ENCODE data around the gene FDX2.
"Not testable (repeated sequence)": the region's sequence is repeated elsewhere in the genome, so short reads cannot be mapped to it uniquely, and the experiment has no call there.

The FDX2 gene

DNA sequence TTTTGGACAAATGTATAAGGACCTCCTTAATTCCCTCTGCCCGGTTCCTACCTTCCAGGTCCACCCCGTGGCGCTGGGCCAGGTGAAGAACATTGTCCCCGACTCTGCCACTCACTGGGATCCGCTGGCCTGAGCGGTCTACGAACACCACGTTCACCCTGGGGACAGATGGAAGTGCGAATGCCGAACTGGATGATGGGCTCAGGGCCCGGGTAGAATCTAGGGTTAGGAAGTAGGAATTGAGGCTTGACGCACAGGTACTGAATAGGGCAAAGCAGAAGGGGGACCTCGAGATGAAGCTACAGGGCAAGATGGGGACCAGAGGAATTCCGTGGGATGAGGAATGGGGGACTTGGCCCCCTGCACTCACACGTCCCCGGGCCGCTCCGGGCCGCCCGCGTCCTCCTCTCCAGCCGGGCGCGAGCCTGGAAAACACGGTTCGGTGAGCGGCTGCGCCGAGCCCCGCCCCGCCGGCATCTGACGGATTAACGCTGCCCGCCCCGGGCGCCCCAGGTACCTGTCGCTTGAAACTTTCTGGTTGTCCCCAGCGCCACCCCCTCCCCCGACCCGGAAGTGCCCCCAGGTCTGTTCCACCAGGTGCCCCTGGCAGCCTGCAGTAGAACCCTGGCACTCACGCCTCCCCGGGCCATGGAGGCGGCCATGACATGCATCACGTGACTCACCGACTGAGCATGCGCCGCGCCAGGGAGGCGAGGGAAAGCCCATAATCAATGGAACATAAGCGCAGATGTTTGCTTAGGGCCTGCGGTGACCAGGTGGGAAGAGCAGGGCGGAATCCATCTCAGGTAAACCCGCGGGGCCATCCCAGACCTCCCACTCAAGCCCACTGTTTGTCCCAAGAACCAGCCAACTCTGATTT is at the start of gene FDX2:
FDX2 (minus strand) TSS at position 681 of the 880 bp plus-strand sequence; CDS start at position 662, 19 bp downstream.
- DNase-seq (ENCODE audit: low read depth in 2 of 2), result peak; percentile 82 to 88

DNA sequence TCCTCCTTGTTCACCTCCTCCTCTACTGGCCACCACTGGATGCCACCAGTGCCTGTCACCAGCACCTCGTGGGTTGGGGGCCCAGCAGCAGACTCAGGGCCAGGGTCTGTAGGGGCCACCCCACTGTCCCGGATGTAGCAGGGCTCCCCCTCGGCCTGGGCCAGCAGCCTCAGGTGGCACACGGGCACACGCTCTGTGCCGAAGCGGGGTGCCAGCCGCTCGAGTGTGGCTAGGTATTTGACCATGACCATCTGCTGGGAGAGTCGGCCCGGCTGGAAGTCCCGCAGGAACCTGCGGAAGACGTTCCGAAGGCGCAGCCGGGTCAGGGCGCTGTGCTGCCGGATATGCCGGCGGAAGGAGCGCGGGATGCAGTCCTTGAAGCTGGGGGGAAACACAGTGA is 49.7 kb upstream of the FDX2 start:
- no peak for DNase-seq (ENCODE audit: low read depth in 2 of 2)

DNA sequence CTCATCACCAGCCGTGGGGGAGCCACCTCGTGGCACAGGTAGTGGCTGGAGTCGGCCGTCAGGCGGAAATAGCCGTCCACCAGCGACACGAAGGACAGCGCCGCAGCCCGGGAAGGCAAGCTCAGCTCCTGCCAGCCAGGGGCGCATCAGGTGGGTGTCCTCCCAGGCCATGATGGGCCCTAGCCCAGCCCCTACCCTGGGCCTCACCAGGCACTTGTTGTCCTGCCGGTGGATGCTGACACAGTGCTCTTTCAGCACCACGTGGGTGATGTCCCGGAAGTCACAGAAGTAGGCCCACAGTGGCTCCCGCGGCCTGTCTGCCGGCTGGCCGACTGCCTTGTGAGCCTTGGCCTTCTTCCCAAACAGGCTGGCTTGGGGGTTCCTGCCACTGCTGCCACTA is 48.8 kb upstream of the FDX2 start:
- no peak for DNase-seq (ENCODE audit: low read depth in 2 of 2)

DNA sequence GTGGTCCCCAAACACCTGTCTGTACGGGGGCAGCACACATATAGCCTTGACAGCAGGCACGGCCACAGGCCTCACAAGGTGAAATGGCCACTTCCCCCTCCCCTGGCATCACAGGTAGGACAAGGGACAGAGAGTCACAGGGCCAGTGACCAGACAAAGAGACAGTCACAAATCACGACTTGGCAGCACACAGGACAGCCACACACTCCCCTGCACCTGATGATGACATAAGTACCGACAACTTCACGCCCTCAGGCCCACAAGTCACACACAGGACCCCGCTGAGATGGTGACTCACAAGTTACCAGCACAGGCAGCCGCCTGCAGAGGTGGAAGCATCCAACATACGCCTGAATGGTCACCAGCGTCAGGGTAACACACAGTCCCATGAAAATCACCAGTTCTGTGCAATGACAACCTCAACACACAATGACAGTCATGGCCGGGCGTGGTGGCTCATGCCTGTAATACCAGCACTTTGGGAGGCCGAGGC is 48.0 kb upstream of the FDX2 start:
- no peak for DNase-seq (ENCODE audit: low read depth in 2 of 2)

DNA sequence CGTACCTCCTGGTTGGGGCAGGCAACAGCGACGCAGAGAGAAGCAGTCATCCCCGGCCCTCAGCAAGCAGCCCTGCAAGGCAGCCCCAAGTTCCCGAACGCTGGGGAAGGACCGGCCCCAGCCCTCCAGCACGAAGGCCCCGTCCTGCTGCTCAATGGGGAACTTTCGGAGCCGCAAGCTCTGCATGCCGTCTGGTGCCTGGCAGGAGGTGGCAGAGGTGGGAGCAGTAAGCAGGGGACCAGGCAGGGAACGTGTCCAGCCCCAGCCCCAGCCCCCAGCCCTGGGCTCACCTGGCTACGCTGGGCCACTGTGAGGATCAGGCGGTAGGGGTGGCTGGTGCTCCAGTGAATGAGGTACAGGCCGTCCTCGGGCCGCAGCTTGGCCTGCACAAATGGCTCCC is 46.4 kb upstream of the FDX2 start:
- no peak for DNase-seq (ENCODE audit: low read depth in 2 of 2)

DNA sequence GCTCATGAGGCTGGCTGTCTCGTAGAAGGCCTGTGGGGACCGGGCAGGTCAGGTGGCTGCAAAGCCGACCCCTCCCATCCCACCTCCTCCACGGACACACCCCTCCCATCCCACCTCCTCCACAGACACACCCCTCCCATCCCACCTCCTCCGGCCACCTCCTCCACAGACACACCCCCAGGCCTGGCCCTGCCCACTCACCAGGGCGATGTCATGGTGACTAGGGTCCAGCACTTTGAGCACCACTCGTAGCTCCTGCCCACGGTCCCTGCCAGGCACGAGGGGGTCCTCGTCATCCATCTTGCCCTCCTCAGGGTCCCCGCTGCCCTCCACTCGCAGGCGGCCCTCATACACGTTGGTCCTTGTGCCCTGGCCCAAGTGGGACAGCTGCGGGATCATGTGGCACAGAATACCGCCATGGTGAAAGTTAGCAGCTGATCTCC is 45.8 kb upstream of the FDX2 start:
- DNase-seq (ENCODE audit: low read depth in 2 of 2), result no peak

DNA sequence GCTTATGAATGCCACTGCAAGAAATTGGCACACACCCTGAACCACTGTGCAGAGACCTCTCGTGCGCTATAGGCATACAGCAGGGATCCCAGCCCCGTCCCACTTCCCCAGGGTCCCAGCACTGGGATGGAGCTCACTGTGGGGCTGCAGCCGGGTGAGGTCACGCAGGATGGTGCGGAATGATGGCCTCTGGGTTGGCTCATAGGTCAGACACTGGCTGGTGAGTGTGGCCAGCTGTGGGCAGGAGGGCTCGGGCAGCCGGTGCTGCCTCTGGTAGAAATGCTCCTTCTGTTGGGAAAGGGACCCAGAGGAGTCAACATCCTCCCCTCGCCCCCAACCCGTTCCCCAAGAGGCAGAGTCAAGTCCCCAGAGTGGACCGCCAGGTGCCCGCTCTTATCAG is 40.6 kb upstream of the FDX2 start:
- DNase-seq (ENCODE audit: low read depth in 2 of 2), result no peak

DNA sequence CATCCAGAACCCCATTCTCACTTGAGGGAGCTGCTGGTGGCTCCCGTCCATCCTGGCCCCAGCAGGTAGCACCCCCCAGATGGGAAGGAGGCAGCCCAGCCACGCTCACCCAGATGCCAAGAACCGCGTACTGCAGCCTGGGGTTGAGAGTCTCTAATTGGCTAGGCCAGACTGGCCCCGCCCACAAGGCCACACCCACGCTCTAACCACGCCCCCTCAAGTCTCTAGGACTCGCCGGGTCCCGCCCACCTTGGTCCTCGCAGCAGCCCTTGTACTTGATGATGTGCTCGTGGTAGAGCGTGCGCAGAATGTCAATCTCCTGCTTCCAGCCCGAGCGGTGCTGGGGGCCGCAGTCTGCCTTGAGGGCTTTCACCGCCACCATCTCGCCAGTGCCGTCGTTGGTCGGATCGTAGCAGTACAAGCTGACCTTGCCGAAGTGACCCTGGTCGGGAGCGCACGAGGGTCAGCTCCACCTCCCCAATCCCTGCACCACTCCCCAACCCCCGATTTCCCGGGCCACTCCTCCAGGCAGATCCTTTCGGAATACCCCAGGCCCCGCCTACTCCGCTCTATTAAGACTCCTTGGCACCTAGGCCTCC is 38.1 kb upstream of the FDX2 start:
- peak in 1 of 2 donors; percentile 12 for DNase-seq (ENCODE audit: low read depth in 2 of 2)

DNA sequence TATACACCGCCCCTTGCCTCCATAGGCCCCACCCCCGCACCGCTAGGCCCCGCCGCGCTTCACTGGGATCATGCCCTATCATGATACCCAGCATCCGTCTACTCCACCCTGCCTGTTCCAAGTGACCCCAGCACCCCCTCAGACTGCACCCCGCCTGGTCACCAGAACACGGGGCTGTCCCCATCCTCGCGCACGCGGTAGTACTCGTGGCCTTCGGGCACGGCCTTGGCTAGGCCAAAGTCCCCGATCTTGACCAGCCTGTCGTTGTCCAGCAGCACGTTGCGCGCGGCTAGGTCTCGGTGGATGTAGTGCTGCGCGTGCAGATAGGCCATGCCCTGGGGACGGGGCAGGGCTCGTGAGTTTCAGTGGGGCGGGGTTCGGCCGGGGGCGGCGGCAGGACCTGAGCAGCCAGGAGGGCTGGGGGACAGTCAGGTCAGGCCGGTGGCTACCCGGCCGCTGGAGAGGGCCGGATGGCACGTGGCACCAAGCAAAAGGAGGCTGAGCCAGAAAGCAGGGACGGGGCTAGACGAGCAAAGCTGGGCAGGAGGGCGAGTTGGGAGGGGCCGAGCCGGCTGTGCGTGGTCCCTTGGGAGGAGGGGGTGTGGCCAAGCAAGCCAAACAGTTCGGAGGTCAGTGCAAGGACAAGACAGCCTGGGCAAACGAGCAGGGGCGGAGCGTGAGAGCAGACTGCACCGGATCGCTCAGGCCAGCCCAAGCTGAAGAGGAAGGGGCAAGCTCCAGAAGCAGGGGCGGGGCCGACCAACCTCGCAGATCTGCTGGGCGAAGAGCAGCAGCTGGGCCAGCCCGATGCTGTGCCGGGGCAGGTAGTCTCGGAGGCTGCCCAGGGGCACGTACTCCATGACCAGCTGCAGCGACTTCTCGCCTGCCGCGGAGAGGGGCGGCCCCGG is 37.2 kb upstream of the FDX2 start:
- DNase-seq (ENCODE audit: low read depth in 2 of 2), result no peak

DNA sequence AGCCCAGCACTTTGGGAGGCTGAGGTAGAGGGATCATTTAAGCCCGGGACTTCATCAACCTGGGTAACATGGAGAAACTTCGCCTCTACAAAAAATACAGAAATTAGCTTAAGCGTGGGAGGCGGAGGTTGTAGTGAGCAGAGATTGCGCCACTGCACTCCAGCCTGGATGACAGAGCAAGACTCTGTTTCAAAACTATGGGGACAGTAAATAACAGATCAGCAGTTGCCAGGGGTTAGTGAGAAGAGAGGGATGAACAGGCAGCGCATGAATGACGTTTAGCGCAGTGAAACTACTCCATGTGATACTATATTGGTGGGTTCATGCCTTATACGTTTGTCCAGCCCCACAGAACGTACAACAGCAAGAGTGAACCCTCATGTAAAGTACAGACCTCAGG is 30.7 kb upstream of the FDX2 start:
- no peak for DNase-seq (ENCODE audit: low read depth in 2 of 2)

DNA sequence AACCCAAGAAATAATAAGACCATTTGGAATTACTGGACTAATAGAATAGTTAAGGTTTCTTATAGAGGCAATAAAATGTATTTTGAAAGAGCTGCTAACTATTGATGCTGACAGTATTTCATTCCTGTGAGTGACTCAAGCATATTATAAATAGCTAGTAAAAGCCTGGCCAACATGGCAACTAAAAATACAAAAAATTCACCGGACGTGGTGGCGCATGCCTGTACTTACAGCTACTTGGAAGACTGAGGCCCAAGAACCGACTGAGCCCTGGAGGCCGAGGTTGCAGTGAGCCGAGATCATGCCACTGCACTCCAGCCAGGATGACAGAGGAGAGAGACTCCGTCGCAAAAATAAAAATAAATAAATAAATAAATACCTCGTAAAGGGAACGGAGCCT is 29.0 kb upstream of the FDX2 start:
- no peak for DNase-seq (ENCODE audit: low read depth in 2 of 2)

DNA sequence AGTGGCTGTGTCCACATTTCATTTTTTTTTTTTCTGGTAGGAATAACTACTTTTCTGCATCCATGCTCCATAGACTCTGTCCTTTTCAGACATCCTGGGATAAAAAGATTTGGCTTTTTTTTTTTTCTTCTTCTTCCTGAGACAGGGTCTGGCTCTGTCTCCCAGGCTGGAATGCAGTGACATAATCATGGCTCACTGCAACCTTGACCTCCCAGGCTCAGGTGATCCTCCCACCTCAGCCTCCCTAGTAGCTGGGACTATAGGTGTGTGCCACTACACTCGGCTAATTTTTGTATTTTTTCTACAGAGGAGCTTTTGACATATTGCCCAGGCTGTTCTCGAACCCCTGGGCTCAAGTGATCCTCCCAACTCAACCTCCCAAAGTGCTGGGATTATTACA is 27.7 kb upstream of the FDX2 start:
- no peak for DNase-seq (ENCODE audit: low read depth in 2 of 2)

DNA sequence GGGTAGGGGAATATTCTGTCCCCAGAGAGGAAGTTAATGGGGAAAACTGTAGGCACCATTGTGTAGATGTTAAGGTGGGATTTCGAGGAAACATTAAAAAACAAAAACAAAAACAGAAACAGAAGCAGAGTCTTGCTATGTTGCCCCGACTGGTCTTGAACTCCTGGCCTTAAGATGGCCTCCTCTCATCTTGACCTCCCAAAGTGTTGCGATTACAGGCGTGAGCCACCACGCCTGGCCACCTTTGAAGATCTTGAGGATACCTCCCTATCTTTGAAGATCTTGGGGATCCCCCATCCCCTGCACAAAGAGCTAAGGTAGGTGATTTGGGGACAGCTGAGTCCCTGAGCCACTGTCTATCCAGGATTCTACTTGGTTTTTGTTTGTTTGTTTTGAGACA is 24.2 kb upstream of the FDX2 start:
- DNase-seq (ENCODE audit: low read depth in 2 of 2), result no peak

DNA sequence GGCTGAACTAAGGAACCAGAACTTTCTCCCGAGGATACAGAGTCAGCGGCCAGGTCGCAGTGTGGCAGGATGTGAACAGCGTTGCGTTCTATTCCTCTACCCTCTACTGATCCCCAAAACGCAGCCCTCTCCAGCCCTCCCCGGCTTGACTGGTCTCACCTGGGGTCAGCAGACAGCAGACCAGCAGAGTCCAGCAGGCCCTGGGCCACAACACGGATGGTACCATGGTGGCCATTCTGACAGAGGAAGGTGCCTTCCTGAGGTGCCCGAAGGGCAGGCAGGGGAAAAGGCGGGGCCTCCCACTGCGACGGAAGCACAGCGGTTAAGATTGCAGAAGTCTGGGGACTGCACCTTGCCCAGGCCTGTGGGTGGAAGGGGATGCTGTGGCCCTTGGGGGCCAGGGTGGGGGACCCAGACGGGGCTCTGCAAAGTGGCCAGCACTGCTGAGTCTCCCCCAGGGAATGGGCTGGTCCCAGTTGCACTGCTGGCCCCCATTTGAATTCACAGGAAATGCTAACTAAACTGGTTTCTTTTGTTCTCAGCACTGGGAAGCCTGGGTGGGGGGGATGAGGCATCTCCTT is 23.7 kb upstream of the FDX2 start, which contains the start of gene ICAM3:
ICAM3 (minus strand) TSS at position 245 of the 581 bp plus-strand sequence; CDS start at position 235, 10 bp downstream.
- peak; percentile 38 to 43 for DNase-seq (ENCODE audit: low read depth in 2 of 2)

DNA sequence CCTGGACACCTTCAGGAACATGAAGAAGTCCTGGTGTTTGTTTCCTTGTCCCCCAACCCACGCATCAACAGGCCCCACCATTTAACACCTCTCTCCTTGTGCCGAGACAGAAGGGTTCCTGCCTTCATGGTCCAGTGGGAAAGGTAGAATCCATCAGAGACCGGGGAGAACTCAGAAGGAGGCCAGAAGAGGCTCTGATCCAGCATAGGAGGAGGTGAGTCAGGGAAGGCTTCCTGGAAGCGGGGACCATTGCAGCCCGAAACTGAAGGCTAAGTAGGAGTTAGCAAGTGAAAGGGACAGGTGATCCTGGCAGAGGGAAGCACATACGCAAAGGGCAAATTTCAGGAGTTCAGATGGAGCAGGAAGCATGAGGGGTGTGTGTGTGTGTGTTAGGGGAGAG is 23.1 kb upstream of the FDX2 start:
- DNase-seq (ENCODE audit: low read depth in 2 of 2), result no peak

DNA sequence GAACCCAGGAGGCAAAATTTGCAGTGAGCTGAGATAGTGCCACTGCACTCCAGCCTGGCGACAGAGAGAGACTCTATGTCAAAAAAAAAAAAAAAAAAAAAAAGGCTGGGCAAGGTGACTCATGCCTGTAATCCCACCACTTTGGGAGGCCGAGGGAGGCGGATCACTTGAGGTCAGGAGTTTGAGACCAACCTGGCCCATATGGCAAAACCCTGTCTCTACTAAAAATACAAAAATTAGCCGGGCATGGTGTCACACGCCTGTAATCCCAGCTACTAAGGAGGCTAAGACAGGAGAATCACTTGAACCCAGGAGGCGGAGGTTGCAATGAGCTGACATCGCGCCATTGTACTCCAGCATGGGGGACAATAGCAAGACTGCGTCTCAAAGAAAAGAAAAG is 20.9 kb upstream of the FDX2 start:
- DNase-seq (ENCODE audit: low read depth in 2 of 2), result not testable (repeated sequence)

DNA sequence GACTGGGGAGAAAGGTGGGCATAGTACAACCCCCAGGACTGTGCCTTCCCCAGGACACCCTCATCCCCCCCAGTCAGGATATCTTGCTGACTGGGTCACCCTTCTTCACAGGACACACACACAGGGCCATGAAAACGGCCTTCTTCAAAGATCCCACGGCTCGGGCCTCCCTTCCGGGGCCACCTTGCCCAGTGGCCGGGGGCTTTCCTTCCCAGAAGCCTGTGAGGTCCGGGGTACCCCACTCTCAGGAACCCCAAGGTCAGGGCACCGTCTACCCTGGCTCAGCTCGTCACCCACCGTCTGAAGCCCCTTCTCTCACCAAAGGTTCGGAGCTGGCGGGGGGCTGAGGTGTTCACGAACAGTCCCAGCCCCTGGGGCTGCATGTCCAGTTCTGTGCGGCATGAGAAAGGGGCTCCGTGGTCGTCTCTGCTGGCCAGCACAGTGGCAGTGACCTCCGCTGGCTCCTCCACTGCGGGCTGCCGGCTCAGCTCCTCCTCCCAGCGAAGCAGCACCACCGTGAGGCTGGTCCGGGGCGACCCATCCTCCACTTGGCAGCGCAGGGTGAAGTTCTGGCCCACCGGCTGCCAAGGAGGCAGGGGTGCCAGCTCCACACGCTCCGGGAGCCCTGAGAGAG is 19.7 kb upstream of the FDX2 start:
- no peak for DNase-seq (ENCODE audit: low read depth in 2 of 2)

DNA sequence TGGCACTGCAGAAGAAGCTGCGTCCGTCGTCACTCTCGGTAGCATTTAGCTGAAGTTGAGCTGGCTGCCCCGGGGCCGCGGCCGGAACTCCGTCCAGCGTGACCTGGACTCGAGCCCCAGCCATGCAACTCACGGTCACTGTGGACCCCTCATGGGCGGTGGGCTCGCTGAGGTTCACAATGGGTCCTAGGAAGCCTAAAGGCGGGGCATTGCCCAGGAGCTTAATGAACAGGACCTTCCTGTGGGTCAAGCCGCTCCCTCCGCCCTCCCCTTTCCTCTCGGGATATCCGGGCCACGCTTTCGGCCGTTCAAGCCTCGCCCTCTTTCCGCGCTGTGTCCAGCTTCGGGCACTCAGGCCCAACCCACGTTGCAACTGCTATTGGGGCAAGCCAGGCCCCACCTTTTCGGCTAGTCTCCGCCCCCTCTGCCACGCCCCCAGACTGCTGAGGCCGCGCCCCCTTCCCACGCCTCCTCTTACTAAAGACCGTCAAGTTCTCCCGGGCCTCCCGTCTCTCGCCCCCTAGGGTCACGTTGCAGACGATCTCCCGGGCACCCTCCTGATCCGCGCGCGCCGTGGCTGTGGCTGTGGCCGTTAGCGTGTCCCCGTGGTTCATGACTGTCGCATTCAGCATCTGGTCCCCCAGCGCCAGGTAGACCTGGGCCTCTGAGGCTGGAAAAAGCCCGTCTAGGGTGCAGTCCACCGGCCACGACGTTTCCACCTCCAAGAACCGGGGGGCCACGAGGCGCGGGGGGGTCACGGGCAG is 19.0 kb upstream of the FDX2 start:
- DNase-seq (ENCODE audit: low read depth in 2 of 2), result no peak

DNA sequence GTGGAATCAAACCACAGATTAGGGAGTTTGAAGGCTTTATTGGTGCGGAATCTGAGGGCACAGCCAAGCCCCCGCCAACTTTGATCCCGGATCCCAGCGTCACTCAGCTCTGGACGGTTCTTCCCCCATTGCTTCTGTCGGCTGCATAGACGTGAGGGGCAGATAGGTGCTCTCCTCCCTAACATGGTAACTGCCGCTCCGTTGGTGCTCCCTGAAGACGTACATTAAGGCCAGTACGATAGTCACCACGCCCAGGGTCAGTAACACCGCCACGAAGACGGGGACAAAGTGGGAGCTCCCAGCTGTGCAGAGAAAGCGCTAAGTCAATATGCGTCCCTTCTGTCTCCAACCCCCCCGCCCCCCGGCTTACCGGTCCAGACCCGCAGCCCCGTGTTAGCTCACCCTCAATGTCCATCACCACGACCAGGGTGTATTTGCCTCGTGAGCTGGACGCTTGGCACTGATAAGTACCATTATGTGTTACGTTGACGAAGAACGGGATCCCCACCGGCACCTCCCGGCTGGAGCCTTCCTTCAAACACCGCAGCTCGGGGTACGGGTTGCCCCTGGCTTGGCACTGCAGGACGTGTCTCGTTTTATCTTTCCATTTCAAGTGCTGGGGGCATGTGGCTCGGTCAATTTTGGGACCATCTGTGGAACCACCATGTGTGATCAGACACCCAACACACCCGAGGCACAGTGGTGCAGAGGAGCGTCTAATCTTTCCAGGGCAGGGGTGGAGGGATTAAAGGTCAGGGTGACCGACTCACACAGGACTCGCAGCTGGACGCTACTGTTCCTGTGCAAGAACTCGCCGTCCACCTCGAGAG is 18.2 kb upstream of the FDX2 start:
- no peak for DNase-seq (ENCODE audit: low read depth in 2 of 2)

Measured in stimulated activated CD8-positive, alpha-beta memory T cell treated with anti-CD3 and anti-CD28 coated beads, Interleukin-2, amount 100 ng/mL, for 1 hour (primary cell).